Esophagus squamous epithelium (tissue), 5 donors: Measurements from ENCODE around the gene ZNF787. TPM values are rescaled to one million over a fixed set of nuclear protein-coding genes. Genes with fewer than 3 reads are reported as not detected.
"Not testable (repeated sequence)": the region's sequence is repeated elsewhere in the genome, so short reads cannot be mapped to it uniquely, and the experiment has no call there.

Source experiments
- DNase-seq: peaks from one replicate; lab custom pipeline; 2025; lab: John Stamatoyannopoulos, UW
- H3K27ac ChIP-seq, 4 donors: fragments of 200-600 bp; sonication (generic); one replicate each; pipeline ENCODE4 v1.5.1; 2016 to 2019; ENCODE audit warnings: mild to moderate bottlenecking in 1 of 4
- H3K27me3 ChIP-seq, 4 donors: fragments of 200-600 bp; sonication (generic); 1 replicate in 3 of 4; 2 replicates in 1 of 4; pipeline versions ENCODE4 v1.5.1 to v1.6.0; 2017 to 2021; ENCODE audit warnings: antibody characterized with exemption in 1 of 4
- H3K36me3 ChIP-seq, 3 donors: fragments of 200-600 bp; sonication (generic); one replicate each; pipeline ENCODE4 v1.5.1; 2016 to 2019
- H3K4me1 ChIP-seq, 3 donors: fragments of 200-600 bp; sonication (generic); one replicate each; pipeline ENCODE4 v1.5.1; 2017 to 2019
- H3K4me3 ChIP-seq, 4 donors: fragments of 200-600 bp; sonication (generic); 1 replicate in 3 of 4; 2 replicates in 1 of 4; pipeline ENCODE4 v1.5.1; 2016 to 2019; ENCODE audit warnings: mild to moderate bottlenecking in 2 of 4, moderate library complexity in 1 of 4
- H3K9me3 ChIP-seq, 3 donors: fragments of 200-600 bp; sonication (generic); one replicate each; pipeline ENCODE4 v1.5.1; 2016 to 2019
- CTCF ChIP-seq, 6 experiments: fragments of 450-650 bp in 4 of 6; fragments of 200-600 bp in 2 of 6; sonication (generic) in 2 of 6; IDR thresholded peaks; one replicate each; pipeline ENCODE4 v1.5.1; 2016 to 2019; ENCODE audit warnings: antibody characterized with exemption in 6 of 6, mild to moderate bottlenecking in 4 of 6, moderate library complexity in 4 of 6
- POLR2A ChIP-seq, 4 donors: fragments of 450-650 bp; IDR thresholded peaks; one replicate each; pipeline ENCODE4 v1.6.1; 2017; ENCODE audit warnings: antibody characterized with exemption in 4 of 4, mild to moderate bottlenecking in 4 of 4, moderate library complexity in 3 of 4
- WGBS, 2 donors: methylation state at CpG; one replicate each; pipeline ENCODE4 v1.1.5; 2018; 5-methylcytosine and 5-hydroxymethylcytosine counted together
- intact Hi-C: fragments of 100-400 bp; cut with DNase I; formaldehyde crosslinking; loops from one replicate; pipeline ENCODE4 v1.15.0; 2022
- total RNA-seq, 4 donors: library from RNA; depleted of rRNA; stranded (reverse); fragments of >200 nt; gene quantifications; one replicate each; pipeline ENCODE4 v1.1.0, GENCODE V29; 2016
- donor health status: DM: yes; HTN: yes; CAD: no.

ZNF787 gene
- total RNA-seq, 4 donors from 2014 or later = 9.9 to 21.3 (median 13.1) TPM

DNA sequence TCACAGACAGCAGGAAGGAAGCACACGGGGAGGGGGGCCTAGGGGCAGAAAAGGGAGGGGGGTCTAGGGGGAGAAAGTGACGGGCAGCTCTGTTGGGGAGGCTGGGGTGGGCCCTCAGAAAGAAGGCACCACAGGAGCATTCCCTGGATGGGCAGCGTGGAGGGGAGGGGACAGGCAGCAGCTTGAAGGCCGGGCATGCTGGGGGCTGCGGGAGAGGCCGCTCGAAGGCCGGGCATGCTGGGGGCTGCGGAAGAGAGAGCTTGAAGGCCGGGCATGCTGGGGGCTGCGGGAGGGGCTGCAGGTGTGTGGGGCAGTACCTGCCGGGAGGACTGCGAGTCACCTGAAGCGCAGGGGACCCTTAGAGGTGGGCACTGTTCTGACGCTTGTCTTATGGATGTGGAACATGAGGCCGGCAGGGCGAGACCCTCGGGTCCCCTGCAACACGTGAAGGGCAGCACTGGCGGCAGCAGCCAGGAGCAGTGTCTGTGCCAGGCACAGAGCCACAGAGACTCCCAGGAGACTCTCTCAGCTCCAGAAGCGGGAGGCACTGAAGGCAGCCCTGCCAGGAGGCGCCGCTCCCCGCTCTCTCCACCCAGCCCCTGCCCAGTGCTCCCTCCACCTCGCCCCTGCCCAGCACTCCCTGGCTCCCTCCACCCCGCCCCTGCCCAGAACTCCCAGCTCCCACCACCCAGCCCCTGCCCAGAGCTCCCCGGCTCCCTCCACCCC is 13.3 kb downstream of the ZNF787 start:
- intact Hi-C loops = loop anchor here (10.0 kb wide), 1 partner anchor 47 kb away; no protein-coding TSS in a partner anchor

GRCh38 chr19:56106993-56107392 is 14.1 kb downstream of the ZNF787 start:
- peaks cover 3 to 35% (median 9%) of the 10 kb centered on the region in 3 donors for H3K36me3 ChIP-seq
- TF ChIP-seq CTCF (IDR thresholded peaks at IDR 0.05) (no peak), POLR2A (IDR thresholded peaks at IDR 0.05) (no peak)
- DNase-seq = no peak
- H3K4me3 ChIP-seq = no peak overlapping the region
- H3K4me1 ChIP-seq = peaks cover 47 to 87% (median 71%) of the 10 kb centered on the region in 3 donors
- H3K27me3 ChIP-seq = no peaks in the 10 kb centered on the region
- intact Hi-C loops = loop anchor here (10.0 kb wide), 1 partner anchor 48 kb away; no protein-coding TSS in a partner anchor
- no peaks in the 10 kb centered on the region for H3K9me3 ChIP-seq
- peak overlapping the region in 3 of 4 donors; percentile 30 to 71 (median 69) for H3K27ac ChIP-seq
- 70 to 87% methylated on average over 2 to 11 of the region's 11 CpGs for WGBS, 2 donors

More for the DNA sequence above, 13.3 kb downstream of the ZNF787 start:
- Histone ChIP-seq H3K4me1 (peaks cover 55 to 92% (median 77%) of the 10 kb centered on the region in 3 donors), H3K27ac (peak overlapping the region in 3 of 4 donors; percentile 56 to 71 (median 69)), H3K9me3 (no peaks in the 10 kb centered on the region), H3K36me3 (peaks cover 0 to 29% (median under 1%) of the 10 kb centered on the region in 3 donors), H3K27me3 (no peaks in the 10 kb centered on the region), H3K4me3 (peak overlapping the region in 1 of 4 donors; percentile 44)
- TF ChIP-seq CTCF (IDR thresholded peaks at IDR 0.05) (no peak), POLR2A (IDR thresholded peaks at IDR 0.05) (no peak)
- no peak for DNase-seq
- 57 to 73% methylated on average over 13 to 20 of the region's 27 CpGs for WGBS, 2 donors

GRCh38 chr19:56106397-56106849 is 14.7 kb downstream of the ZNF787 start:
- 89 to 93% methylated on average over 13 to 20 of the region's 27 CpGs for WGBS, 2 donors
- H3K4me1 ChIP-seq = peaks cover 41 to 82% (median 65%) of the 10 kb centered on the region in 3 donors
- no peak for DNase-seq
- TF ChIP-seq CTCF (IDR thresholded peaks at IDR 0.05) (no peak), POLR2A (IDR thresholded peaks at IDR 0.05) (no peak)
- intact Hi-C loops = loop anchor here (10.0 kb wide), 1 partner anchor 48 kb away; no protein-coding TSS in a partner anchor
- H3K4me3 ChIP-seq = no peak overlapping the region
- H3K27ac ChIP-seq = peak overlapping the region in 2 of 4 donors; percentile 71 to 84
- peaks cover 4 to 35% (median 13%) of the 10 kb centered on the region in 3 donors for H3K36me3 ChIP-seq
- no peaks in the 10 kb centered on the region for H3K9me3 ChIP-seq
- H3K27me3 ChIP-seq = no peaks in the 10 kb centered on the region

- not testable (repeated sequence) for H3K9me3 ChIP-seq, H3K27me3 ChIP-seq, DNase-seq
- intact Hi-C loops = loop anchor here (10.0 kb wide), 1 partner anchor 49 kb away; no protein-coding TSS in a partner anchor
- WGBS, 2 donors = 89 to 92% methylated on average over 44 to 55 of the region's 61 CpGs
- peak overlapping the region; percentile 21 to 84 (median 70) for H3K27ac ChIP-seq
- H3K4me3 ChIP-seq = peak overlapping the region in 2 of 4 donors; percentile 11 to 44
- H3K4me1 ChIP-seq = peaks cover 36 to 76% (median 60%) of the 10 kb centered on the region in 3 donors
- H3K36me3 ChIP-seq = peaks cover 4 to 37% (median 13%) of the 10 kb centered on the region in 3 donors
Observed at GRCh38 chr19:56105831-56106396, 15.2 kb downstream of the ZNF787 start.

- WGBS, 2 donors = 8 to 18% methylated on average over 9 to 12 of the region's 22 CpGs
- H3K4me1 ChIP-seq = peaks cover 33 to 69% (median 53%) of the 10 kb centered on the region in 3 donors
Observed at GRCh38 chr19:56105090-56105701, 15.9 kb downstream of the ZNF787 start.

More at GRCh38 chr19:56105090-56105701, 15.9 kb downstream of the ZNF787 start:
- no peaks in the 10 kb centered on the region for H3K27me3 ChIP-seq
- intact Hi-C loops = loop anchor here (10.0 kb wide), 1 partner anchor 50 kb away; no protein-coding TSS in a partner anchor
- H3K9me3 ChIP-seq = no peaks in the 10 kb centered on the region
- peak overlapping the region; percentile 21 to 84 (median 70) for H3K27ac ChIP-seq
- H3K36me3 ChIP-seq = peaks cover 6 to 44% (median 13%) of the 10 kb centered on the region in 3 donors
- peak; percentile 71 to 80 (median 76) for TF ChIP-seq CTCF (IDR thresholded peaks at IDR 0.05)
- TF ChIP-seq POLR2A (IDR thresholded peaks at IDR 0.05) = no peak
- H3K4me3 ChIP-seq = peak overlapping the region in 2 of 4 donors; percentile 11 to 44
- no peak for DNase-seq
